Measurements from ENCODE around the gene B9D2.
A peak's percentile ranks its signal among the peaks of the same experiment; 100 is the strongest.

B9D2 gene

DNA sequence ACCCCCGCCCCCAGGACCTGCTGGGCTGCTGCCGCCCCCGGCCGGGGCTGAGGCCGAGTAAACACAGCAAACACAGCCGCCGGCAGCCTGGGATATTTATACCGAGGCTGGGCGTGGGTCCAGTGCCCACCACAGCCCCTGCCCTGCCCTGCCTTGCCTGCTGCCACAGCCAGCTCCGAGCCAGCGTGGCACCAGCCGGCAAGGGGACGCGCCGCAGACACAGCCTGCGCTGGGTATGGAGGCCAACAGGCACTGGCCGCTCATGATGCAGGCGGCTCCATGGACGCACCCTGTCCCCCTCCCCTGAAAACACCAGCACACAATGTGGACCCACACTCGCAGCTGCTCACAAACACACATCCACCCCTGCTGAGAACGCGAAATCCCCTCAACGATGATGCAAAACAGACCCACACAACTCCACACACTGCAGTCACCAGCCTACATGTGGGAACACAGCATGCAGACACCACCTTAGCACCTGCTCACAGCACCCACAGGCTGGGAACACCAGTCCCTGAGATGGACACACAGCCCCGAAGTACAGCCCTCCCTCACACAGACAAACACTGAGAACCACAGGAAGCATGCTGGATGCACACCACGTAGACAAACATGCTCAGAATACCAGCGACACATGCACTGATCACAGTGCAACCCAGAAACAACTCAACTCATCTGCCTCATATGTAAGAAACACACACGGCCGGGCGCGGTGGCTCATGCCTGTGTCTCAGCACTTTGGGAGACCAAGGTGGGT lies 37.8 kb downstream of the B9D2 start:
- ChIA-PET POLR2A (interaction anchor here (1.0 to 11.8 kb wide), 4 partner anchors 17 to 114 kb away, joined by 3 to 165 read pairs (median 10); partner anchors contain the start of genes B9D2, CCDC97, DMAC2 and TGFB1), CTCF (interaction anchor here (1.4 to 4.9 kb wide), 5 partner anchors 17 to 29 kb away, joined by 3 to 69 read pairs (median 10); partner anchors contain the start of gene TGFB1)
- Histone ChIP-seq H3K36me3 (ENCODE audit: control insufficient read depth in 4 of 4, insufficient read depth in 4 of 4, low read length in 3 of 4) (peaks cover 7 to 49% (median 18%) of the 10 kb centered on the region in 4 experiments), H3K4me1 (ENCODE audit: control extremely low read depth in 1 of 4, control insufficient read depth in 4 of 4, insufficient read depth in 4 of 4, low read length in 3 of 4) (peaks cover 28 to 95% (median 94%) of the 10 kb centered on the region in 4 experiments), H3K27me3 (replicated peaks in 2 of 5; ENCODE audit: control insufficient read depth in 4 of 5, insufficient read depth in 5 of 5, low read length in 4 of 5) (no peaks in the 10 kb centered on the region), H3K4me3 (ENCODE audit: control insufficient read depth in 1 of 7, extremely low read depth in 1 of 7, insufficient read depth in 4 of 7, low read depth in 2 of 7, low read length in 6 of 7) (peak overlapping the region in 3 of 7 experiments; percentile 38 to 64 (median 47)), H3K27ac (ENCODE audit: insufficient read depth in 1 of 2, low read depth in 1 of 2, low read length in 2 of 2, poor library complexity in 1 of 2, severe bottlenecking in 2 of 2) (peak overlapping the region in 1 of 2 experiments; percentile 6), H3K9me3 (ENCODE audit: control extremely low read depth in 1 of 5, control insufficient read depth in 4 of 5, insufficient read depth in 2 of 5, low read depth in 1 of 5, low read length in 4 of 5) (no peaks in the 10 kb centered on the region)
- 22% methylated on average over 22 of the region's 30 CpGs for WGBS (ENCODE audit: insufficient coverage)
- peak in 1 of 3 donors; percentile 54 for DNase-seq

DNA sequence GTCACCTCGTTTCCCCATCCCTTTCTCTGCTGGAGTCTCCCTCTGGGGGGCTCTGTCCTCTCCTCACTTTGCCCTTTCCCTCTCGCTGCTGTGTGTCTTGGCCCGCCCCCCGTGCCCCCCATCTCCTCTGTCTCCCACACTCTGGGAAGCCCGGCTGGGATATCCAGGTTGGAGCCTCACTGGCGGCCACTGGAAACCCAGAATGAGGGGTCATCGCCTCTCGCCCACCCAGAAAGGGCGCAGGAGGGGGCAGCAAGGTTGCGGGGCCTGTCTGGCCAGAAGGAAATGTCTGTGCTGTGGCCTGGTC lies 38.4 kb downstream of the B9D2 start:
- Histone ChIP-seq H3K27ac (ENCODE audit: insufficient read depth in 1 of 2, low read depth in 1 of 2, low read length in 2 of 2, poor library complexity in 1 of 2, severe bottlenecking in 2 of 2) (peak overlapping the region in 1 of 2 experiments; percentile 88), H3K27me3 (replicated peaks in 2 of 5; ENCODE audit: control insufficient read depth in 4 of 5, insufficient read depth in 5 of 5, low read length in 4 of 5) (no peaks in the 10 kb centered on the region), H3K4me3 (ENCODE audit: control insufficient read depth in 1 of 7, extremely low read depth in 1 of 7, insufficient read depth in 4 of 7, low read depth in 2 of 7, low read length in 6 of 7) (peak overlapping the region in 3 of 7 experiments; percentile 38 to 64 (median 47)), H3K36me3 (ENCODE audit: control insufficient read depth in 4 of 4, insufficient read depth in 4 of 4, low read length in 3 of 4) (peaks cover 6 to 50% (median 19%) of the 10 kb centered on the region in 4 experiments), H3K4me1 (ENCODE audit: control extremely low read depth in 1 of 4, control insufficient read depth in 4 of 4, insufficient read depth in 4 of 4, low read length in 3 of 4) (peaks cover 28 to 99% (median 97%) of the 10 kb centered on the region in 4 experiments), H3K9me3 (ENCODE audit: control extremely low read depth in 1 of 5, control insufficient read depth in 4 of 5, insufficient read depth in 2 of 5, low read depth in 1 of 5, low read length in 4 of 5) (no peaks in the 10 kb centered on the region)
- ChIA-PET CTCF (interaction anchor here (4.9 kb wide), 1 partner anchor 29 kb away, joined by 69 read pairs; the partner anchor contains the start of gene TGFB1), POLR2A (interaction anchor here (1.3 to 11.8 kb wide), 3 partner anchors 16 to 114 kb away, joined by 3 to 165 read pairs (median 16); partner anchors contain the start of genes CCDC97, DMAC2 and TGFB1)
- DNase-seq, result no peak
- WGBS (ENCODE audit: insufficient coverage), result 47% methylated on average over 5 of the region's 10 CpGs

DNA sequence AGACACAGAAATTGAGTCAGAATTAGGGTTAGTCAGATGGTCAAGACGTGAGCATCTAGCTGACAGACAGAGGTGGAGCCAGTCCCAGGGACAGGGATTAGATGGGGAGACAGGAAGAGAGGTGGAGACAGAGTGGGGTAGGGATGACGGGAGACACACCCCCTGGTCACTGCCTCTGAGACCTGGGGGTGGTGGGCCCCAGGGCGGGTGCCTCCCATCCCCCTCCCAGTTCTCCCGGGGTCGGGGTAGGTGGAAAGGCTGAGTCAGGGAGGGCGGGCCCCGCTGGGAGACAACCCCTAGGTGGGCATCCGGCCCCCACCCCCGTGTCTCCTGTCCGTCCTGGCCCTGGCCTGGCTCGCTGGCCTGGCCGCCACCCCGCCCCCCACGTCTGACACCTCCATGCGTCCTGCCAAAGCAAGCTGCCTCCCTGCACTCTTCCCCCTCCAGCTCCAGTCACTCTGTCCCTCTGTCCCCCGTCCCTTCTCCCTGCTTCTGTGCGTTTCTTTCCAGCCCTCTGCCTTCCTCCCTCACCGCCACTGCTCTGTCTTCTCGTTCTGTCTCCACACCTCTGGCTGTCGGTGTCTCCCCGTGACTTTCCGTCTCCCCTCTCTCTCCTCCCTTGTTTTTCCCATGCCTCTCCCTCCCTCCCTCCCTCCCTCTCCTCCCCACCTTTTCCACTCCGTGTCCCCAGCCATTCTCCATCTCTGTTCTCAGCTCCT lies 38.9 kb downstream of the B9D2 start:
- Histone ChIP-seq H3K36me3 (ENCODE audit: control insufficient read depth in 4 of 4, insufficient read depth in 4 of 4, low read length in 3 of 4) (peaks cover 4 to 50% (median 20%) of the 10 kb centered on the region in 4 experiments), H3K4me1 (ENCODE audit: control extremely low read depth in 1 of 4, control insufficient read depth in 4 of 4, insufficient read depth in 4 of 4, low read length in 3 of 4) (peaks cover 25 to 96% (median 94%) of the 10 kb centered on the region in 4 experiments), H3K9me3 (ENCODE audit: control extremely low read depth in 1 of 5, control insufficient read depth in 4 of 5, insufficient read depth in 2 of 5, low read depth in 1 of 5, low read length in 4 of 5) (no peaks in the 10 kb centered on the region), H3K4me3 (ENCODE audit: control insufficient read depth in 1 of 7, extremely low read depth in 1 of 7, insufficient read depth in 4 of 7, low read depth in 2 of 7, low read length in 6 of 7) (peak overlapping the region in 3 of 7 experiments; percentile 26 to 64 (median 47)), H3K27me3 (replicated peaks in 2 of 5; ENCODE audit: control insufficient read depth in 4 of 5, insufficient read depth in 5 of 5, low read length in 4 of 5) (no peaks in the 10 kb centered on the region), H3K27ac (ENCODE audit: insufficient read depth in 1 of 2, low read depth in 1 of 2, low read length in 2 of 2, poor library complexity in 1 of 2, severe bottlenecking in 2 of 2) (peak overlapping the region in 1 of 2 experiments; percentile 88)
- WGBS (ENCODE audit: insufficient coverage), result 9% methylated on average over 20 of the region's 23 CpGs
- ChIA-PET POLR2A (interaction anchor here (0.8 to 11.8 kb wide), 4 partner anchors 15 to 115 kb away, joined by 3 to 165 read pairs (median 10); partner anchors contain the start of genes CCDC97, DMAC2 and TGFB1), CTCF (interaction anchor here (4.9 kb wide), 1 partner anchor 30 kb away, joined by 69 read pairs; the partner anchor contains the start of gene TGFB1)
- peak in 1 of 3 donors; percentile 43 for DNase-seq

GRCh38 chr19:41324231-41324702 lies 39.7 kb downstream of the B9D2 start:
- H3K4me1 ChIP-seq (ENCODE audit: control extremely low read depth in 1 of 4, control insufficient read depth in 4 of 4, insufficient read depth in 4 of 4, low read length in 3 of 4), result peaks cover 25 to 89% (median 87%) of the 10 kb centered on the region in 4 experiments
- no peaks in the 10 kb centered on the region for H3K27me3 ChIP-seq (replicated peaks in 2 of 5; ENCODE audit: control insufficient read depth in 4 of 5, insufficient read depth in 5 of 5, low read length in 4 of 5)
- no peak for DNase-seq
- 77% methylated on average over 7 of the region's 7 CpGs for WGBS (ENCODE audit: insufficient coverage)
- peak overlapping the region in 1 of 7 experiments; percentile 40 for H3K4me3 ChIP-seq (ENCODE audit: control insufficient read depth in 1 of 7, extremely low read depth in 1 of 7, insufficient read depth in 4 of 7, low read depth in 2 of 7, low read length in 6 of 7)
- POLR2A ChIA-PET, result interaction anchor here (0.5 to 11.8 kb wide), 6 partner anchors 15 to 225 kb away, joined by 3 to 165 read pairs (median 4); partner anchors contain the start of genes B9D2, CCDC97 and TGFB1
- H3K9me3 ChIP-seq (ENCODE audit: control extremely low read depth in 1 of 5, control insufficient read depth in 4 of 5, insufficient read depth in 2 of 5, low read depth in 1 of 5, low read length in 4 of 5), result no peaks in the 10 kb centered on the region
- CTCF ChIA-PET, result interaction anchor here (0.6 to 4.9 kb wide), 3 partner anchors 31 to 207 kb away, joined by 3 to 69 read pairs (median 3); partner anchors contain the start of gene TGFB1
- peak overlapping the region; percentile 65 to 88 for H3K27ac ChIP-seq (ENCODE audit: insufficient read depth in 1 of 2, low read depth in 1 of 2, low read length in 2 of 2, poor library complexity in 1 of 2, severe bottlenecking in 2 of 2)
- H3K36me3 ChIP-seq (ENCODE audit: control insufficient read depth in 4 of 4, insufficient read depth in 4 of 4, low read length in 3 of 4), result peaks cover 4 to 58% (median 26%) of the 10 kb centered on the region in 4 experiments

DNA sequence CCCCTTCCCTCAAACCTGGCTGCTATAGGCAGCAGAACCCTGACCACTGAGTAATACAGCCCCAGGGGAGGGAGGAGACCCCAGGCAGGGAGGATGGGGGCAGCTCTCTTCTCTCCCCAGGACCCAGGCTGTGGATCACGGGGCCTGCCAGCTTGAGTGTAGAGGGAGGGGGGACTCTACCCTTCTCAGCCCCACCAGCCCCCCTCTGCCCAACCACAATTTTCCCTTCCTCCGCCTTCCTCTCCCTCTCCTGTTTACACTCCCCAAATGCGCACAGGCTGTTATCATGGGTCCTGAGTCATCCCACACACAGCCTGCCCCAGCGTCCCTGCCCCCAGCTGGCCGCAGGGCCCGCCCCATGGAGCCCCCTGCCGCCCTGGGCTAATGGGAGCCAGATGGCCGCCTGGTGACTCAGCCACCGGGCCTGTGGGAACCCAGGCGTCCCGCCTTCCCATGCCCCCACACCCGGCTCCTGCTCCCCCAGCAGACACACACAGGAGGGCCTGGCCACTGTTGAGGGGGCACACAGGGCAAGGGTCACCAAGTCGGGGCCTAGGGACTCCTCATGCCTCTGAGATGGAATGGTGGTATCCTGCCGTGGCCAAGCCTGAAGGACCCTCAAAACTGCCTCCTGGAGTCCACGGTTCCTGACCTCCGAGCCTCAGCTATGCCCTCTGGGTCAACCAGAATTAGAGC lies 40.4 kb downstream of the B9D2 start:
- peak; percentile 89 to 94 (median 93) for DNase-seq
- WGBS (ENCODE audit: insufficient coverage), result 17% methylated on average over 8 of the region's 16 CpGs
- Histone ChIP-seq H3K4me3 (ENCODE audit: control insufficient read depth in 1 of 7, extremely low read depth in 1 of 7, insufficient read depth in 4 of 7, low read depth in 2 of 7, low read length in 6 of 7) (peak overlapping the region in 5 of 7 experiments; percentile 20 to 58 (median 32)), H3K36me3 (ENCODE audit: control insufficient read depth in 4 of 4, insufficient read depth in 4 of 4, low read length in 3 of 4) (peaks cover 0 to 58% (median 28%) of the 10 kb centered on the region in 4 experiments), H3K9me3 (ENCODE audit: control extremely low read depth in 1 of 5, control insufficient read depth in 4 of 5, insufficient read depth in 2 of 5, low read depth in 1 of 5, low read length in 4 of 5) (no peaks in the 10 kb centered on the region), H3K4me1 (ENCODE audit: control extremely low read depth in 1 of 4, control insufficient read depth in 4 of 4, insufficient read depth in 4 of 4, low read length in 3 of 4) (peaks cover 18 to 82% (median 80%) of the 10 kb centered on the region in 4 experiments), H3K27ac (ENCODE audit: insufficient read depth in 1 of 2, low read depth in 1 of 2, low read length in 2 of 2, poor library complexity in 1 of 2, severe bottlenecking in 2 of 2) (peak overlapping the region; percentile 79 to 88), H3K27me3 (replicated peaks in 2 of 5; ENCODE audit: control insufficient read depth in 4 of 5, insufficient read depth in 5 of 5, low read length in 4 of 5) (no peaks in the 10 kb centered on the region)
- CTCF ChIA-PET, result interaction anchor here (0.7 to 4.9 kb wide), 7 partner anchors 15 to 233 kb away, joined by 3 to 69 read pairs (median 4); partner anchors contain the start of gene TGFB1
- POLR2A ChIA-PET, result interaction anchor here (0.5 to 11.8 kb wide), 9 partner anchors 14 to 226 kb away, joined by 3 to 165 read pairs (median 4); partner anchors contain the start of genes B9D2, CCDC97 and TGFB1

DNA sequence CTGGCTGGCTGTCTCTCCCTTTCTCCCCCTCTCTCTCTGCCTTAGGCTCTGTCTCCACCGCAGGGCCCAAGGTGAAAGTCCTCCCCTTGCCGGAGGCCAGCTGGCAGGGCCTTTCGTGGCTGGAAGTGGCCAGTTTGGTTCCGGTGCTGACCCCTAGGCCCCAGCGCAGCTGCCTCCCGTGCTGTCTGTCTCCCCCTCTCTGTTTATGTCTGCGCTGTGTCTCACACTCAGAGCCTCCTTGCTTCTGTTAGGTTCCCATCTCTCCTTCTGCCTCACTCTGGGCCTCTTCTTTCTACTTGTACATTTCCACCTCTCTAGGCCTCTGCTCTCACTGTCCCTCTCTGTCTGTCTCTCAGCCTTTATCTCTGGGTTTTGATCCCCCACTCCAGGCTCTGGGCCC lies 40.9 kb downstream of the B9D2 start:
- DNase-seq, result no peak
- ChIA-PET CTCF (interaction anchor here (0.7 to 4.9 kb wide), 7 partner anchors 14 to 234 kb away, joined by 3 to 69 read pairs (median 4); partner anchors contain the start of gene TGFB1), POLR2A (interaction anchor here (0.5 to 11.8 kb wide), 8 partner anchors 9 to 224 kb away, joined by 3 to 165 read pairs (median 4); partner anchors contain the start of genes B9D2, CCDC97 and TGFB1)
- H3K36me3 ChIP-seq (ENCODE audit: control insufficient read depth in 4 of 4, insufficient read depth in 4 of 4, low read length in 3 of 4), result peaks cover 0 to 56% (median 30%) of the 10 kb centered on the region in 4 experiments
- H3K27ac ChIP-seq (ENCODE audit: insufficient read depth in 1 of 2, low read depth in 1 of 2, low read length in 2 of 2, poor library complexity in 1 of 2, severe bottlenecking in 2 of 2), result peak overlapping the region; percentile 79 to 88
- peaks cover 15 to 76% (median 74%) of the 10 kb centered on the region in 4 experiments for H3K4me1 ChIP-seq (ENCODE audit: control extremely low read depth in 1 of 4, control insufficient read depth in 4 of 4, insufficient read depth in 4 of 4, low read length in 3 of 4)
- no peaks in the 10 kb centered on the region for H3K27me3 ChIP-seq (replicated peaks in 2 of 5; ENCODE audit: control insufficient read depth in 4 of 5, insufficient read depth in 5 of 5, low read length in 4 of 5)
- peak overlapping the region in 5 of 7 experiments; percentile 20 to 58 (median 32) for H3K4me3 ChIP-seq (ENCODE audit: control insufficient read depth in 1 of 7, extremely low read depth in 1 of 7, insufficient read depth in 4 of 7, low read depth in 2 of 7, low read length in 6 of 7)
- WGBS (ENCODE audit: insufficient coverage), result 53% methylated on average over 7 of the region's 7 CpGs
- H3K9me3 ChIP-seq (ENCODE audit: control extremely low read depth in 1 of 5, control insufficient read depth in 4 of 5, insufficient read depth in 2 of 5, low read depth in 1 of 5, low read length in 4 of 5), result no peaks in the 10 kb centered on the region

Data from common myeloid progenitor, CD34-positive (primary cell).